A549 (cell line): Measurements from ENCODE around the gene ADAMTSL3.

Source experiments
- HDAC2 ChIP-seq: fragments of 200-600 bp; sonication (generic); IDR thresholded peaks from 2 replicates; pipeline ENCODE4 v1.6.1; 2016
- MYC ChIP-seq: IDR thresholded peaks from 2 replicates; pipeline ENCODE4 v1.6.1; 2012; ENCODE audit warnings: mild to moderate bottlenecking, inconsistent platforms, low read length, improper control_type of control experiment, borderline replicate concordance
- NR3C1 ChIP-seq: fragments of >200 bp; sonication (Bioruptor Twin); formaldehyde crosslinking; IDR thresholded peaks from 3 replicates; pipeline ENCODE4 v1.6.1; 2017
- POLR2A ChIP-seq: IDR thresholded peaks from 2 replicates; pipeline ENCODE4 v1.6.1; 2012; ENCODE audit warnings: mild to moderate bottlenecking, low read length
- POLR2AphosphoS2 ChIP-seq: conservative IDR thresholded peaks from 2 replicates; pipeline ENCODE4 v1.6.1; 2012; ENCODE audit warnings: low read length, improper control_type of control experiment, inconsistent platforms
- TF ChIP-seq, protein P1 (sequence below): fragments of >200 bp; sonication (Bioruptor Twin); formaldehyde crosslinking; IDR thresholded peaks from 3 replicates; pipeline ENCODE4 v1.5.1; 2016

DNA sequence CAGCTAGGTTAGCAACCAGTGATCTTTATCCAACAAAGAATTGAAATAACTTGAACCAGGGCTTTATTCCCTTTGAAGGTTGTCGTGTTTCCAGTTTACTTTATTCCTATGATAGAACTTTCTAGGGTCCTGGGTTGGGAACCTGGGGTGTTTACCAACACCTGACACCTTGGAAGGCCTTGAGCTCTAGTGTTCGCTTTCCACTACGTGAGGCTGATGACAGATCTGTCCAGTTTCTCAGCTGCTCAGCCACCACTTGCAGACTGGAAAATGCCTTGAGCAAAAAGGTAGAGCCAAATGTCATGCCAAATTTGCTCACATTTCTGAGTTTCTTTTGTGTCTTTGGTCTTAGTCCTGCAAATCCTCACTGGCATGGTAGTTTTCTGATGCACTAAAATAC is 227.2 kb downstream of the ADAMTSL3 start:
- TF ChIP-seq, protein P1, sequence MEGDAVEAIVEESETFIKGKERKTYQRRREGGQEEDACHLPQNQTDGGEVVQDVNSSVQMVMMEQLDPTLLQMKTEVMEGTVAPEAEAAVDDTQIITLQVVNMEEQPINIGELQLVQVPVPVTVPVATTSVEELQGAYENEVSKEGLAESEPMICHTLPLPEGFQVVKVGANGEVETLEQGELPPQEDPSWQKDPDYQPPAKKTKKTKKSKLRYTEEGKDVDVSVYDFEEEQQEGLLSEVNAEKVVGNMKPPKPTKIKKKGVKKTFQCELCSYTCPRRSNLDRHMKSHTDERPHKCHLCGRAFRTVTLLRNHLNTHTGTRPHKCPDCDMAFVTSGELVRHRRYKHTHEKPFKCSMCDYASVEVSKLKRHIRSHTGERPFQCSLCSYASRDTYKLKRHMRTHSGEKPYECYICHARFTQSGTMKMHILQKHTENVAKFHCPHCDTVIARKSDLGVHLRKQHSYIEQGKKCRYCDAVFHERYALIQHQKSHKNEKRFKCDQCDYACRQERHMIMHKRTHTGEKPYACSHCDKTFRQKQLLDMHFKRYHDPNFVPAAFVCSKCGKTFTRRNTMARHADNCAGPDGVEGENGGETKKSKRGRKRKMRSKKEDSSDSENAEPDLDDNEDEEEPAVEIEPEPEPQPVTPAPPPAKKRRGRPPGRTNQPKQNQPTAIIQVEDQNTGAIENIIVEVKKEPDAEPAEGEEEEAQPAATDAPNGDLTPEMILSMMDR = no peak
- TF ChIP-seq POLR2A (no peak), MYC (no peak), NR3C1 (no peak), POLR2AphosphoS2 (no peak), HDAC2 (no peak)
